ENCODE results near the gene INPP5D. TPM values are rescaled to one million over a fixed set of nuclear protein-coding genes. Genes with fewer than 3 reads are reported as not detected.

Gene INPP5D
- total and polyA plus RNA-seq, 4 donors, result 7.6 to 26.1 (median 25.3) TPM

DNA sequence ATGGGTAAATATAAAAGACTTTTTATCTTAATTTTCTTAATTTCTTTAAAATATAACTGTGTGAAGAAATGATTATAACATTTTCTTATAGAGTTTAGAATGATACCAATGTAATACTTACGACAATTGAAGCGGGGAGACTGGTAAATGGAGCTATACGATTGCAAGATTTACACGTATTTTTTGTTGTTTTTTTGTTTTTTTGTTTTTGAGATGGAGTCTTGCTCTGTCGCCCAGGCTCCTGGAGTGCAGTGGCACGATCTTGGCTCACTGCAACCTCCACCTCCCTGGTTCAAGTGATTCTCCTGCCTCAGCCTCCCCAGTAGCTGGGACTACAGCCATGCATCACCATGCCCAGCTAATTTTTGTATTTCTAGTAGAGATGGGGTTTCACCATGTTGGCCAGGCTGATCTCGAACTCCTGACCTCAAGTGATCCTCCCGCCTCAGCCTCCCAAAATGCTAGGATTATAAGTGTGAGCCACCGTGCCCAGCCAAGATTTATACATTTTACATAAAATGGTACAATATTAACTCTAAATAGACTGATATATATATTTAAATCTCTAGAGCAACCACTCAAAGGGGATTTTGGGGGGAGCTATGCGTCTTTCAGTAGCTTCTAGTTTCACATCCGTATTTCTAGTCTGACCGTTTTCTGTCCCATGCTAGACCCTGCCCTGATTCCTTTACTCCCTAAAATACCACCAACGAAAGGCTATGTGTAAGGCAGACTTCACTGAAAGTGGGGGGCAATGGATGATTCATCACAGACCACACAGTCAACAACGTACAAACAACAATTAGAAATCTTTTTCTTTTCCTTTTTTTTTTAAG, 163.1 kb downstream of the INPP5D start:
- no peaks in the 10 kb centered on the region for H3K27me3 ChIP-seq (ENCODE audit: control insufficient read depth in 3 of 3, insufficient read depth in 3 of 3, low read length in 2 of 3)
- WGBS, 2 donors, result 89 to 91% methylated on average over 14 of the region's 14 CpGs
- TF ChIP-seq, protein P1, sequence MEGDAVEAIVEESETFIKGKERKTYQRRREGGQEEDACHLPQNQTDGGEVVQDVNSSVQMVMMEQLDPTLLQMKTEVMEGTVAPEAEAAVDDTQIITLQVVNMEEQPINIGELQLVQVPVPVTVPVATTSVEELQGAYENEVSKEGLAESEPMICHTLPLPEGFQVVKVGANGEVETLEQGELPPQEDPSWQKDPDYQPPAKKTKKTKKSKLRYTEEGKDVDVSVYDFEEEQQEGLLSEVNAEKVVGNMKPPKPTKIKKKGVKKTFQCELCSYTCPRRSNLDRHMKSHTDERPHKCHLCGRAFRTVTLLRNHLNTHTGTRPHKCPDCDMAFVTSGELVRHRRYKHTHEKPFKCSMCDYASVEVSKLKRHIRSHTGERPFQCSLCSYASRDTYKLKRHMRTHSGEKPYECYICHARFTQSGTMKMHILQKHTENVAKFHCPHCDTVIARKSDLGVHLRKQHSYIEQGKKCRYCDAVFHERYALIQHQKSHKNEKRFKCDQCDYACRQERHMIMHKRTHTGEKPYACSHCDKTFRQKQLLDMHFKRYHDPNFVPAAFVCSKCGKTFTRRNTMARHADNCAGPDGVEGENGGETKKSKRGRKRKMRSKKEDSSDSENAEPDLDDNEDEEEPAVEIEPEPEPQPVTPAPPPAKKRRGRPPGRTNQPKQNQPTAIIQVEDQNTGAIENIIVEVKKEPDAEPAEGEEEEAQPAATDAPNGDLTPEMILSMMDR (IDR thresholded peaks at IDR 0.05; ENCODE audit: control extremely low read depth, extremely low read depth), result no peak
- peaks cover 0 to 7% (median 0%) of the 10 kb centered on the region in 5 donors for H3K4me1 ChIP-seq (ENCODE audit: control insufficient read depth in 5 of 5, insufficient read depth in 5 of 5, low read length in 5 of 5)
- DNase-seq (no peak), ATAC-seq (ENCODE audit: insufficient read depth, low FRiP score) (no peak)
- H3K27ac ChIP-seq (ENCODE audit: low read depth in 1 of 2, low read length in 1 of 2), result no peak overlapping the region
- no peak overlapping the region for H3K4me3 ChIP-seq
- peaks cover 0 to 2% (median 0%) of the 10 kb centered on the region in 4 donors for H3K9me3 ChIP-seq (ENCODE audit: control insufficient read depth in 4 of 4, insufficient read depth in 3 of 4, low read length in 3 of 4)
- H3K36me3 ChIP-seq (ENCODE audit: control insufficient read depth in 4 of 4, insufficient read depth in 4 of 4, low read length in 4 of 4), result no peaks in the 10 kb centered on the region
- H3K9ac ChIP-seq (ENCODE audit: insufficient read depth in 1 of 2, low read length in 2 of 2), result no peak overlapping the region

DNA sequence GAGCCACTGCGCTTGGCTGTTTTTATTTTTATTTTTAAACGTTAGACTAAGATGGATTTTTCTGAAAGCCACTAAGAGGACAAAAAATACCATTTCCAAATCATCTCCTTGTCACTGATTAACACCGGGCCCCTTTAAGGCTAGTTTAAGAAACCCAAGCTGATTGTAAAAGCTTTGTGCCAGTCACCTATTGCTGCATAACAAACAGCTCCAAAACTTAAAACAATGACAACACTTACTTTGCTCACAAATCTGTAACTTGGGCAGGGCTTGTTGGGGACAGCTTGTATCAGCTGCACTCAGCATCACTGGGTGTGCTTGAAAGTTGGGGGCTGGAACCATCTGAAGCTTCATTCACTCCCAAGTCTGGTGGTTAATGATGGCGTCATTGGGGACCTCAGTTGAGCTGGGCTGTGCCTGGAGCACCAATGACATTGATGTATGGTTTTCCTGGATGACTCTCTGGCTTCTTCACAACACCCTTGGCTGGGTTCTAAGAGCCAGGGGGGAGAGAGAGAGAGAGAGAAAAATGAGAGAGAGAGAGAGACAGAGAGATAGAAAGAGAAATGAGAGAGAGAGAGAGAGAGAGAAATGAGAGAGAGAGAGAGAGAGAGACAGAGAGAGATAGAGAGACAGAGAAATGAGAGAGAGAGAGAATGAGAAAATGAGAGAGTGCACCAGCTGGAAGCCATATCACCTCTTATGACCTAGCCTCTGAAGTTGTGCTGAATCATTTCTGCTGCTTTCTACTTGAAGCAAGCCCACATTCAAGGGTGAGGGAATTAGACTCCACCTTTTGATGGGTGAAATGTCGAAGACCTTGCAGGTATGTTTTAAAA, 165.3 kb downstream of the INPP5D start:
- Histone ChIP-seq H3K4me3 (no peak overlapping the region), H3K36me3 (ENCODE audit: control insufficient read depth in 4 of 4, insufficient read depth in 4 of 4, low read length in 4 of 4) (no peaks in the 10 kb centered on the region), H3K27ac (ENCODE audit: low read depth in 1 of 2, low read length in 1 of 2) (no peak overlapping the region), H3K27me3 (ENCODE audit: control insufficient read depth in 3 of 3, insufficient read depth in 3 of 3, low read length in 2 of 3) (no peaks in the 10 kb centered on the region), H3K9me3 (ENCODE audit: control insufficient read depth in 4 of 4, insufficient read depth in 3 of 4, low read length in 3 of 4) (peaks cover 0 to 2% (median 0%) of the 10 kb centered on the region in 4 donors), H3K4me1 (ENCODE audit: control insufficient read depth in 5 of 5, insufficient read depth in 5 of 5, low read length in 5 of 5) (peaks cover 0 to 11% (median 0%) of the 10 kb centered on the region in 5 donors), H3K9ac (ENCODE audit: insufficient read depth in 1 of 2, low read length in 2 of 2) (no peak overlapping the region)
- DNase-seq, result no peak
- ATAC-seq (ENCODE audit: insufficient read depth, low FRiP score), result no peak
- TF ChIP-seq, protein P1 (IDR thresholded peaks at IDR 0.05; ENCODE audit: control extremely low read depth, extremely low read depth), result no peak
- 78 to 85% methylated on average over 5 of the region's 5 CpGs for WGBS, 2 donors

DNA sequence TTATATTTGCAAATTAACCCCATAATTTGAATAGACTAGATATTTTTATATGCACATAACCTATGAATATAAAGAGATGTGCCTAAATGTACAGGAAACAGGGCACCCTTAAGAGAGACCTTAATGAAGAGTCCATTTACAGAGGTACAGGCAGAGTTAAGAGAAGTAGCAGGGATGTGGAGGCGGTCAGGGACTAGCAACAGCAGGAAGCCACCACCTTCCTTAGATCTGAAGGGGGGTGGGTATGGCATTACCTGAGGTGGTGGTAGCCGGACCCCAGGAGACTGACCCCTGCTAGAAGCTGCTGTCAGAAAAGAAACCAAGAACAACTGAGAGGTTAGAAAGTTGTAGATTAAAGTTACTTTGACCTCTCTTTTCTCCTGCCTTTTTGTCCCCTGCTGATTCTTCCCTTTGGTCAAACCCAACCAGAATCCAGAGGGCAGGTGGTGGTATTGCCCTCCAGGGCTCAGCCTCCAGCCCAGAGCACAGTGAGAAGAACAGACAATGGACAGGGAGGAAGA, 166.4 kb downstream of the INPP5D start:
- WGBS, 2 donors, result 81 to 90% methylated on average over 2 of the region's 2 CpGs
- no peak for DNase-seq

More for the DNA sequence above, 166.4 kb downstream of the INPP5D start:
- H3K36me3 ChIP-seq (ENCODE audit: control insufficient read depth in 4 of 4, insufficient read depth in 4 of 4, low read length in 4 of 4), result no peaks in the 10 kb centered on the region
- H3K4me1 ChIP-seq (ENCODE audit: control insufficient read depth in 5 of 5, insufficient read depth in 5 of 5, low read length in 5 of 5), result peaks cover 0 to 11% (median 0%) of the 10 kb centered on the region in 5 donors
- TF ChIP-seq, protein P1 (IDR thresholded peaks at IDR 0.05; ENCODE audit: control extremely low read depth, extremely low read depth), result no peak
- H3K27me3 ChIP-seq (ENCODE audit: control insufficient read depth in 3 of 3, insufficient read depth in 3 of 3, low read length in 2 of 3), result no peaks in the 10 kb centered on the region
- H3K9me3 ChIP-seq (ENCODE audit: control insufficient read depth in 4 of 4, insufficient read depth in 3 of 4, low read length in 3 of 4), result peaks cover 0 to 2% (median 0%) of the 10 kb centered on the region in 4 donors
- no peak overlapping the region for H3K9ac ChIP-seq (ENCODE audit: insufficient read depth in 1 of 2, low read length in 2 of 2)
- H3K27ac ChIP-seq (ENCODE audit: low read depth in 1 of 2, low read length in 1 of 2), result no peak overlapping the region
- no peak for ATAC-seq (ENCODE audit: insufficient read depth, low FRiP score)
- no peak overlapping the region for H3K4me3 ChIP-seq

Measured in lung (tissue), 12 donors.